GM21737 (cell line): ENCODE data around the gene AHI1.
A peak's percentile ranks its signal among the peaks of the same experiment; 100 is the strongest.

ENCODE experiments used
- ATAC-seq: cut with Tn5 transposase; IDR thresholded peaks from one replicate; pipeline ENCODE4 v1.9.1; 2021; ENCODE audit warnings: mild to moderate bottlenecking, moderate library complexity; ENCODE audit not compliant: unreplicated experiment

AHI1 gene

GRCh38 chr6:135497412-135498184 is at the start of gene AHI1:
Gene AHI1 (minus strand): TSS chr6:135497740. CDS start chr6:135492237, 5,503 bp downstream.
- ATAC-seq = peak; percentile 96

GRCh38 chr6:135546680-135547418 is 49.3 kb upstream of the AHI1 start:
- ATAC-seq = no peak

GRCh38 chr6:135546206-135546605 is 48.7 kb upstream of the AHI1 start:
- no peak for ATAC-seq

DNA sequence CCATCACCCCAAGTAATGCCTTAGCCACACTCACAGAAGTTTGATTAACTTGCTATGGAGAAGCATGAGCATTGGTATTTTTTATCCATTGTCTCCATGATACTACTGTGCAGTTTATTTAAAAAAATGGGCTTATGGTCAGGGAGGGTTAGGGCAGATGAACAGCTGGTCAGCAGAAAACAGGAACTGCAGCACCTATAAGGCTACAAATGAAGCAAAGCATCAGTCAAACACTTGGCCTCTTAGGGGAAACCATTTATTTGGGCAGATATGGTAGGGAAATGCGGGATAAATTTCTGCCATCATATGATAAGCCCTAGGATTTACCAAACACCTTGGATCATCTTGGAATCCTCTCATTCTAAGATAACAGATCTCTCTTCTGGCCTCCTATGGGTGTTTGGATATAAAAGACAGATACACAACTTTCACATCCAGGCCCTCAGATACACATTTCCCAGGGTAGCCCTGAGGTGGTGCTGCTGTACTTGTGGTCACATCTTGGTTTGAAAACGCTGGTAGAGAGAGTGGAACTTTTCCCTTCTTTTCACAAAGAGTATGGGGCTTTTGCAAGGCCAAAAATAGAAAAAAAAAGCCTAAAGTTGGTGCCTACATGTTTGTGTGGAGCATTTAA is 42.8 kb upstream of the AHI1 start:
- ATAC-seq = no peak

DNA sequence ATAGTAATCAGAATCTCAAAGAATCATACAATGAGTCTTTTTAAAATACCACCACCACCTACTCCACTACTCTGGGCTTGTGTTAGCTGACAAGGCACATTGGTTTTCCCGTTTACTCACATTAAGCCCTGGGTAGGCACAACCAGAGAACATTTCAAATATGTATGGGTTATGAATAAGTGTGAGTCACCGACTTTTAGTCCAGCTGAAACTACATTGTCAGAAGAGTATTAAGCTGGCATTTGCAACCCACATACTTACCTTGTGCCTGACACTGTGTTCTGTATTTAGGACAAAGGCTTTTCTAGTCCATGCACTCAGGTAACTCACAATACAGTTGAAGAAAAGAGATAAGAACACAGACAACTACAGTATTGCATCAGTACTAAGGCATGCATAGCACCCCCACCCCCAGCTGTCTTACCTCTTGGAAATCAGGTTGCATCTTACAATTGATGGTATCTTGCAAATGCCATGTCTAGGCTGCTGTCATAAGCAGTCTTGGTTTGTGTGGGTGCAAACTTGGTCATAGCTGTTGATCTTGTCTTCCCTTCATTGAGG is 40.3 kb upstream of the AHI1 start:
- ATAC-seq = no peak

DNA sequence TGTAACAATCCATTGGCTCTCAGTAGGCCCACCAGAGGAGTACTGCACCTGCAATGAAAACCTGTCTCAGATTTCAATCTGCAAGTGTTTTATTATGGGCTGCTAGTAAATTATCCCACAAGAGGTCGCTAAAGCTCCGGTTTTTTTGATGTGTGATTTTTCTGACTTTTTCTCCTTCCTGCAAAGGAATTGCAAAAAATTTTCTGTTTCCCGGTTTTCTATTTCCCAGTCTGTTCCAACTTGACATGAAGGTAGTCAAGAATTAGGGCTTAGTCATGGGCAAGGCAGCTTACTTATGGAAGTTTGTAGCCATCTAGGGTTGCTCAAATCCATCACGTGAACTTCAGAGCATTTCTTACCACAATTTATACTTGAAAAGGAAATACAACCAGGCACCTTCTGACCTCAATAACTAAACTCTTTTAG is 38.5 kb upstream of the AHI1 start:
- ATAC-seq = no peak

- ATAC-seq = no peak
Observed at GRCh38 chr6:135534773-135535380, 37.3 kb upstream of the AHI1 start.

DNA sequence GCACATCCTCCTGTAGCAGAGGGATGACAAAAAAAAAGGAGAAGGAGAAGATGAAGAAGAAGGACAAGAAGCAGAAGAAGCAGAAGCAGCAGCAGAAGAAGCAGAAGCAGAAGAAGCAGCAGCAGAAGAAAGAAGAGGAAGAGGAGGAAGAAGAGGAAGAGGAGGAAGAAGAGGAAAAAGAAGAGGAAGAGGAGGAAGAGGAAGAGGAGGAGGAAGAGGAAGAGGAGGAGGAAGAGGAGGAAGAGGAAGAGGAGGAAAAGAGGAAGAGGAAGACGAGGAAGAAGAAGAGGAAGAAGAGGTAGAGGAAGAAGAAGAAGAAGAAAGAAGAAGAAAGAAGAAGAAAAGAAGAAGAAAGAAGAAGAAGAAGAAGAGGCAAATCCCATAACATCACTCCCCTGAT is 35.0 kb upstream of the AHI1 start:
- ATAC-seq = no peak

DNA sequence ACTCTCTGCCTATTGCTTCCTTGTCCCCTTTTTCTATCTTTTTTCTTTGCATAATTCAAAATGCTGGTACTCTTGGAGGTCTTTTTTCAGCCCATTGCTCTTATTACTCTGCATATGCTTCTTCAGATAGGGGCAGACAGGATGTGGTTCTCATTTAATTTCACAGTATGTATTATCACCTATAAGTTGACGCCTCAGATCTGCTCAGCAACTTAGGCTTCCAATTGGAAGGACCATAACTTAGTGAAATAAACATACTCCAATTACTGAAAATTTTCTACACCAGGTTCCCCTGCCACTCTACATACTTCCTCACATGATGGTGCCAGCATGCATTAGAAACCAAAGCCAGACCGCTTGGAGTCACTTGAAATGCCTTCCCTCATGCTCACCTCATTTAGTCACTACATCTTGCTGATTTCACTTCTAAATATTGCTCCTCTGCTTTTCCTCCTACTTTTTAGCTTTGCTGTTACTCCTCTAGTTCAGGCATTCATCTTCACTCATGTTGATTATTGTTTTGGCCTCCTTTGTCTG is 34.5 kb upstream of the AHI1 start:
- ATAC-seq = no peak

GRCh38 chr6:135530113-135530512 is 32.6 kb upstream of the AHI1 start:
- ATAC-seq = no peak

GRCh38 chr6:135527960-135528249 is 30.4 kb upstream of the AHI1 start:
- no peak for ATAC-seq

DNA sequence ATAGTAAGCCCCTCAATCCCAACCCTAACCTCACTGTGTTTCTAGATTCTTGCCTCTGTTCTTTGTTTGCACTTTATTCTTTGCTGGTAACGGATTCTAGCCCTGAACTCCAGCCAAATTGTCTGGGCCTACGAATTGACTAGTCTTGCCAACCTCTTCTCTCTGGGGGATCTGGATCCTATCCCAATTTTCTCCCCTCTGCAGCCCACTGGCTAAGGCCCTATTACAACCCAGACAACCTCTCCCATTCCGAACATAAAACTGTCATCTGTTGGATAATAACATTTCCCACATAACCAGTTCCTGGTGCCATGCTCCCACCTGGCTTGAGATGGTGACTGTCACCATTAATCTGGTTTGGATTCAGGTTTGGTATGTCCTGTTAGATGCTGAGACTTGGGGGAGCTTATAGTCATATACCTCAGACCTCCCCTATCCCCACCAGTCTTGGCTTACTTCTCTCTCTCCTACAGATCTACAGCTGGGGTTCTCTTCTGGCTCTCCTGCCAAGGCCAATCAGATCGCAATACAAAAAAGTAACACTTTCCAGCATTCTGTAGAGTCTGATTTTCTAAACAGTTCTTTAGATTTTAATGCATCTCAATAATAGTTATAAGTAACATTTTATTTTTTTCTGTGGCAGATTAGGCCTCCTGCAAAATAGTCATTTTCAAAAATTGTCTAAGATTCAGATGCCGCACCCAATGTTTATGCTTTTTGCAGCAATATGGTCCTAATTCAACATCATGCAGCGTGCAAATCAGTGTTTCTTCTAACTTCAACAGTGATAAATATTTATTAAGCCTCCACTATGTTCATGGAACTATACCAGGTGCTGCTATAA is 29.8 kb upstream of the AHI1 start:
- no peak for ATAC-seq

DNA sequence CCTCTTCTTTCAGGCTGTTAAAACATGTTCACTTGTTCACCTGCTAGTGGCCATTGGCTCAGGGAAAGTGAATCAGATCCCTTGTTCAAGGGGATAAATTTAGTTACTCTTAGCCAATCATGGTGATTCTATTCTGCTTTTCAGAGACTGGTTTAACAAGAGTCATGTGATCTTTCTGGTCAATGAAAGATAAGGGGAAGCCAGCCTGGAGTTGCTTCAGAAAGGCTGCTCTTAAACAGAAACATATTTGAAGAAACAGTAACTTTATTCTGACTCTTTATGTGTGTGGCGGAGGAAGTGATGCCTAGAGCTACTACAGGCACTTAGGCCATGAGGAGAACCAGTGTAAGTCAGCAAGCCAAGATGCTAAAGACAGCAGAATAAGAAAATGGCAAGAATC is 28.1 kb upstream of the AHI1 start:
- ATAC-seq = no peak

DNA sequence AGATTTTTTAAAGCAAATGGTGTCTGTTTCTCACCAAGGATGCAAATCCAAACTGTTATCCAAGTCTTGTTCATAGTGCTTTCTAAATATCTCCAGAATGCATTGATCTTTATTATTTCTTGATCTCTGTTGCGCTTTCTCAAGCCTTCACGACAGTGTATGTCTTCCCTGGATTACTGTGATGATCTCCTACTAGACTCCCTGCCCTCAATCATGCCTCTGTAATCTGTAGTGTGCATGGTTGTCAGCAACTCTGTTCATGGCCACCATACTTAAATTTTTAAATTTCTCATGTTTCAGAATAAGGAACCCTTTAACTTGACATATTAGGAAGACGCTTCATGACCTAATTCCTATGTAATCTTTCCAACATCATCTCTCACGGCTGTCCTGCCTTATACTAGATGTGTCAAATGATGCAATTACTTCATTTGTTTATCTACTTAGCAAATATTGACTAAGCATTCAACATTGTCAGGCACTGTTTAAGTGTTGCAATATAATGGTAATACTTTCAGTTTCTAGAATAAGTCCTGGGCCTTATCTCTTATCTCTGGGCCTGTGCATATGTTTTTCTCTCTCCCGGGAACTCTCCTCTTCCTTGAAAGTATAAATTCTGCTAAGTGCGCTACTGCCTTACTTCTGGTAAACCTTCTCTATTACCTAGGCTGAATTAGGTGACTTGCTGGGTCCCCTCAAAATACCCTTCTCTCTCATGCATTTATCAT is 25.6 kb upstream of the AHI1 start:
- ATAC-seq = no peak

- ATAC-seq = no peak
Observed at GRCh38 chr6:135521431-135521830, 23.9 kb upstream of the AHI1 start.

DNA sequence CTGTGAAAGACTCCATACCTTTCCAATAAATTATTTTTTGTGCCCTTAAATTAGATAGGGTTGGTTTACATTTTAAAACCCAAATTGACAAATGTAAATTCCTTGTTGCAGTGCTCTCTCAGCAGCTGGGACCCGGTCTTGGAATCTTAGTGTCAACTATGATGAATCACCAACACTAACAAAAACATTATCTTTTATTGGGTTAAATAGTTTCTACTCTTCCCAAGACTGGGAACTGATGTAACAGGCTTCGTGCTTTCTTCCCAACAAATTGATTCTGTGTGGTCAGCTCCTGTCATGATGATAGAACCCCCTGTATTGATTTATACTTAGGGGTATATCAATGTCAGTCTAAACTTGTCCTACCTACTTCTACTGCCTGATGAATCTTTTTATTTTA is 23.2 kb upstream of the AHI1 start:
- no peak for ATAC-seq

- ATAC-seq = no peak
Observed at GRCh38 chr6:135519348-135519747, 21.8 kb upstream of the AHI1 start.

- ATAC-seq = no peak
Observed at GRCh38 chr6:135517527-135517926, 20.0 kb upstream of the AHI1 start.

DNA sequence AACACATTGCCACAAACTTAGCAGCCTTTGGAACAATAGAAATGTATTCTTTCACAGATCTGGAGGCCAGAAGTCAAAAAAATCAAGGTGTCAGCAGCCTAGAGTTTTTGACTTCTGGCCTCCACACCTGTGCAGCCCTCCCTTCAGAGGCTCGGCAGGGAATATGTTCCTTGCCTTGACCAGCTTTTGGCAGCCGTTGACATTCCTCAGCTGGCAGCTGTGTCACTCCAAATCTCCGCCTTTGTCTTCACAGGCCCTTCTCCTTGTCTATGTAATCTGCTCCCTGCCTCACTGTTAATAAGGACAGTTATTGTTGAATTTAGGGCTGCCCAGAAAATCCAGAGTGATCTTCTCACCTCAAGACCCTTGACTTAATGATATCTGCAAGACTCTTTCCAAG is 17.2 kb upstream of the AHI1 start:
- no peak for ATAC-seq
